GM18870 (cell line): ENCODE data around the gene FXYD7.
"Not testable (repeated sequence)": the region's sequence is repeated elsewhere in the genome, so short reads cannot be mapped to it uniquely, and the experiment has no call there.

ENCODE experiments used
- ATAC-seq: cut with Tn5 transposase; IDR thresholded peaks from one replicate; pipeline ENCODE4 v1.9.1; 2021; ENCODE audit warnings: moderate library complexity; ENCODE audit not compliant: unreplicated experiment

The FXYD7 gene, protein sequence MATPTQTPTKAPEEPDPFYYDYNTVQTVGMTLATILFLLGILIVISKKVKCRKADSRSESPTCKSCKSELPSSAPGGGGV

DNA sequence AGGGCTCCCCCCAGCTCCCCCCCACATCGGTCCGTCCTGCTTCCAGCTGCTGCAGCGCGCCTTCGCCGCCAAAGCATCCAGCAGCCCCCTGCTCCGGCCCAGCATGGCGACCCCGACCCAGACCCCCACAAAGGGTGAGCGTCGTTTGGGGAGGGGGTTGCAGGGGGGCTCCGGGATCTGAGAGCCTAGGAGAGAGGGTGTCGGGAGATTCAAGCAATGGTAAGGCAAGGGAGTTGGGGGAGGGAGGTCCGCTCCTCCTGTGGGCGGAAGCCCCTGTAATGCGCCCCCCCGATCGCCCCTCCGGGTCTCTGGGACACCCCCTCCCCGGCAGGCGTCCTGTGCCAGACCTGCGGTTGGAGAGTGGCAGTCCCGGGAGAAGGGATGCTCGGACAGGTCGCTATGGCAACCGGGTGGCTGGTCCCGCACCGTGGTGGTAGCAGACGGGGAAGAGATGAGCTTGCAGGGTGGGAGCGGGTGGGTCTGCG lies at the start of gene FXYD7:
TSS of gene FXYD7 (plus strand) at position 25 of the 485 bp plus-strand sequence. CDS start at position 104, 79 bp downstream.
- no peak for ATAC-seq

DNA sequence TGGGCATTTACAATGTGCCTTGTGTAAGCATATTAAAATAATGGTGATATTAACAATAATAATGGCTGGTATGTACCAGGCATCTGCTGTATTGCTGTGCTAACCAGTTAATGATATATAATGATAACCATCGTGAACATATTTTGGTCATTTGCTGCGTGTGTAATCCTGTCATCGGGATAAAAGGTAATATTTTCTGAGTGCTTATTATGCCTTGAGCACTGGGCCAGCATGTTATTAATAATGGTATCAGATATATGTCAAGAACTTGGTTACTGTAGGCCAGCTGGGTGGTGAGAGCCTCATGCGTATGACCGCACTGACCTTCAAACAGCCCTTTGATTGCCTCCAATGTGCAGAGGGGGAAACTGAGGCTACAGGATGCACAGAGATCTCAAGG lies 49.6 kb upstream of the FXYD7 start:
- ATAC-seq: no peak

- no peak for ATAC-seq
These were observed 49.0 kb upstream of the FXYD7 start for GRCh38 chr19:35093941-35094647.

- ATAC-seq: no peak
These were observed 48.4 kb upstream of the FXYD7 start for GRCh38 chr19:35094656-35095055.

- ATAC-seq: no peak
These were observed 47.2 kb upstream of the FXYD7 start for GRCh38 chr19:35095667-35096368.

DNA sequence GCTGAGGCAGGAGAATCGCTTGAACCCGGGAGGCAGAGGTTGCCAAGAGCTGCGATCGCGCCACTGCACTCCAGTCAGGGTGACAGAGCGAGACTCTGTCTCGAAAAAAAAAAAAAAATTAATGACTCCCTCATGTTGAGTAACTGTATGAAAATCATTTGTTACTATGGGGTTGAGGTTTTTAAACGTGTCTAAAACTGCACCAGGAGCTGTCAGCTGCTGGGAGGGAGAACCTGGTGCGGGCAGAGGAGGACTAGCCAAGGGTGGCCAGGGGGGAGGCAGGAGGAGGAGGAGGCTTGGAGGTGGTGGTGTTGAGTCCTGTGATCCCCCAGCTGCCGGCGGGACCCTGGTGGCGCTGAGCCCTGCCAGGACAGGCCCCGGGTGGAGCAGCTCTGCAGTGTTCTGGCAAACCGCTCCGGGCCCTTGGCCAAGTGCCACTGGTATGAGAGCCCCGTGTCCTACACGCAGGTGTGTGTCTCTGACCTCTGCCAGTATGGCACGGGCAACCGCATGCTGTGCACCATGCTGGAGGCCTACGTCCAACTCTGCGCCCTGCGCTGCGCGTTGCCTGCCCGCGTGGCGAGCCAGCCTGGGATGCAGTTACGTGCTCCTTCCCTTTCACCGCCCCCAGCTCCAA lies 44.5 kb upstream of the FXYD7 start:
- no peak for ATAC-seq

GRCh38 chr19:35099155-35099896 lies 43.7 kb upstream of the FXYD7 start:
- no peak for ATAC-seq

DNA sequence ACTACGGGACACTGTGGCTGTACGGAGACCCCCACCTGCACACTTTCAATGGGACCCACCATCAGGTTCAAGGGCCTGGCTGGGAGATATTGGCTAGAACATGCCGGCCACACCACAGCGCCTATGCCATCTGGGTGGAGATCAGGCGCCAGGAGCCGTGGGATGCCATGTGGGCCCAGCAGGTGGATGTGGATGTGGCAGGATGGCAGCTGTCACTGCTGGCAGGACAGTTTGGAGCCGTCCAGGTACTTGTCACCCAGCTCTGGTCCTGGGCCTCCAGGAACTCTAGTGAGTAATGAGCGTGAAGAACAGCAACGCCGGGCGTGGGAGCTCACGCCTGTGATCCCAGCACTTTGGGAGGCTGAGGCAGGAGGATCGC lies 43.2 kb upstream of the FXYD7 start:
- no peak for ATAC-seq

GRCh38 chr19:35100588-35101533 lies 42.2 kb upstream of the FXYD7 start:
- ATAC-seq: no peak

- not testable (repeated sequence) for ATAC-seq
These were observed 41.1 kb upstream of the FXYD7 start for GRCh38 chr19:35101949-35102348.

DNA sequence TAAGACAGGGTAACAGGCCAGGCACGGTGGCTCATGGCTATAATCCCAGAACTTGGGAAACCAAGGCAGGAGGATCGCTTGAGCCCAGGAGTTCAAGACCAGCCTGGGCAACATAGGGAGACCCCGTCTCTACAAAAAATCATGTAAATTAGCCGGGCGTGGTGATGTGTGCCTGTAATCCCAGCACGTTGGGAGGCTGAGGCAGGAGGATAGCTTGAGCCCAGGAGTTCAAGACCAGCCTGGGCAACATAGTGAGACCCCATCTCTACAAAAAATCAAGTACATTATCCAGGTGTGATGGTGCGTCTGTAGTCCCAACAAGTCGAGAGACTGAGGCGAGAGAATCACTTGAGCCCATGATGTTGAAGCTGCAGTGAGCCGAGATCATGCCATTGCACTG lies 39.4 kb upstream of the FXYD7 start:
- not testable (repeated sequence) for ATAC-seq

GRCh38 chr19:35104361-35104760 lies 38.7 kb upstream of the FXYD7 start:
- ATAC-seq: no peak

GRCh38 chr19:35105047-35105410 lies 38.0 kb upstream of the FXYD7 start:
- no peak for ATAC-seq

DNA sequence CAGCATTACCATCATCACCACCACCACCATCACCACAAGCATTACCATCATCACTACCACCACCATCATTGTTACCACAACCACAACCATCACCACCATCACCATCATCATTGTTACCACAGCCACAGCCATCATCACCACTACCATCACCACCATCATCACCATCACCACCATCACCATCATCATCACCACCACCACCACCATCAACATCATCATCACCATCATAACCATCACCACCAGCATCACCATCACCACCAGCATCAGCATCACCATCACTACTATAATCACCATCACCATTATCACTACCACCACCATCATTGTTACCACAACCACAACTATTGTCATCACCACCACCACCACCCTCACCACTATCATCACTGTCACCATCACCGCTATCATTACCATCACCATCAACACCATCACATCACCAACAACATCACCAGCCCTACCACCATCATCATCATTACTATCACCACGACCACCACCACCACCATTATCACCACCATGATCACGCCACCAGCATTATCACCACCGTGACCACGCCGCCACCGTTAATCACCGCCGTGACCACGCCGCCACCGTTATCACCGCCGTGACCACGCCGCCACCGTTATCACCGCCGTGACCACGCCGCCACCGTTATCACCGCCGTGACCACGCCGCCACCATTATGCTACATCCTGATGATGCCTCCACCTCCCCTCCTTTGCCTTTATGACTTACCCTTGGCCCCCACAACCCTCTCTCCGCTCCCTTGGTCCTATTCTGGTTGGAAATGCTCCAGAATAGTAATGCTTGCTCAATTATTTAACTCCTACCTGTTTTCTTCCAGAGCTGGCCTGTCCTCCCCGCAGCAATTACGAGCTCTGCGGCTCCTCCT lies 37.4 kb upstream of the FXYD7 start:
- ATAC-seq: no peak

GRCh38 chr19:35106291-35106583 lies 36.8 kb upstream of the FXYD7 start:
- ATAC-seq: no peak

DNA sequence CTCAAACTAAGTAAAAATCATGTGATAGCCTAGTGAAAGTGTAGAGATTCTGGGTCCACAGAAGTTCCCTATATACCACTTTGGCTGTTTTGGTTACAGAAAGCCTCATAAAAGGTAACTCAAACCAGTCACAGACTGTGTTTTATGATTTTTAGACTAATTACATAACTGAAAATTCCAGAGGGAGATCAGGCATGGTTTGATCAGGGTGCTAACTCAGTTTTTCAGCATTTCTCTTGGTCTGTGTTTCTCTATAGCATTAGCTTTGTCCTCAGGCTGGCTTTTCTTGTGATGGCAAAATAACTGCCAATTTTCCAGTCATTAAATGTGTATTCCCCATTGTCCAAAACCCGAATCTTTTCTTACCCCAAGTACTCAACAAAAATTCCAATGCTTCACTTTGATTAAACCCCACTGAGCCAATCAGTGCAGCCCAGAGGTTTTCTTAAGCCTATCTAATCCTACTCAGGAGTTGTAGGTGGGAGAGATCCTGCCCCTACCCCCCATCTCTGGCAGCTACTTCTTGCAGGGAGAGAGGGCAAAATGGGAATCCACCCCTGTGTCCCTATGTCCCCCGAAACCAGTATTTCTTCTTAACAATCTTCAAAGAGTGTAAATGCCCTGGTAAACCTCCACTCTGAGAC lies 36.0 kb upstream of the FXYD7 start:
- ATAC-seq: no peak

DNA sequence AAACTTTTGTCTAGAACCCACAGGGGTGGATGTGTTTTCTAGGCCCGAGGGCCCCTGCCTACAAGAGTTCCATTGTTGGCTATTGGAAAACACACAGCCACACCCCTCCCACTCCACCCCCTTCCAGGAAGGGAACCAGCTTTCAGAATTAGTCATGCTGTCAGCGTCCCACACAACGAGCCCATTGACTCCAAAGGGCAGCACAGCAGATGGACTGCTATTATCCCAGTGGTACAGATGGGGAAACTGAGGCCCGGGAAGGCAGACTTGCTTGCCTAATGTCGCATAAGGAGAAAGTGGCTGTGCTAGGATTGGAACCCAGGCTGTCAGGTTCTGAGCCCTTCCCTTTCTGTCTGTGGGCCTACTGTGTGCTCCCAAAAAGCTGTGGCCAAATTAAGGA lies 35.5 kb upstream of the FXYD7 start:
- ATAC-seq: no peak

DNA sequence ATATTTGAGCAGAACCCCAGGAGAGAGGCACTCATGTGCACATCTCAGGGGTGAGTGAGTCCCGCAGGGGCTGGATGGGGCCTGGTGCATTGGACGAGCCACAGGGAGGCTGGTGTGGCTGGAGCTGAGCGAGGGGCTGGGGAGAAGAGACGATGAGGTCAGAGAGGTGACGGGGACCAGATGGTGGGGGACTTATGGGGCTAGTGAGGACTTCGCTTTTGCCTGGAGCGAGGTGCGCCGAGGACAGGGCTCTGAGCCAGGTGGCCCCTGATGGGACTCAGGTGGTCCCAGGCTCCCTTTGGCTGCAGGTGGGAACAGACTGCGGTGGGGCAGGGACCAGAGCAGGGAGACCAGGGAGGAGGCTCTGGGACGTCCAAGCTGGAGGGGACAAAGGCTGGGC lies 34.3 kb upstream of the FXYD7 start:
- ATAC-seq: no peak
